Liver (tissue), 9 donors: ENCODE measurements around the gene STAG3. TPM values are rescaled to one million over a fixed set of nuclear protein-coding genes. Genes with fewer than 3 reads are reported as not detected.

Experiments
- DNase-seq: peaks from one replicate; pipeline ENCODE4 v3.0.0-alpha.2; 2017; ENCODE audit warnings: low spot score
- H3K27ac ChIP-seq, 2 donors: one replicate each; pipeline ENCODE4 v1.7.0; 2013; ENCODE audit warnings: inconsistent platforms in 2 of 2, low read length in 2 of 2, control low read depth in 1 of 2, low read depth in 1 of 2, mild to moderate bottlenecking in 1 of 2
- H3K27me3 ChIP-seq, 4 donors: one replicate each; pipeline versions ENCODE4 v1.6.1 to v1.7.0; 2013; ENCODE audit warnings: low read length in 3 of 4, inconsistent platforms in 1 of 4, mild to moderate bottlenecking in 1 of 4, moderate library complexity in 1 of 4; ENCODE audit not compliant: control insufficient read depth in 4 of 4, insufficient read depth in 4 of 4
- H3K36me3 ChIP-seq, 4 donors: one replicate each; pipeline versions ENCODE4 v1.6.1 to v1.7.0; 2013; ENCODE audit warnings: low read length in 3 of 4, mild to moderate bottlenecking in 3 of 4, low read depth in 1 of 4, moderate library complexity in 1 of 4; ENCODE audit not compliant: control insufficient read depth in 4 of 4, insufficient read depth in 3 of 4
- H3K4me1 ChIP-seq, 4 donors: one replicate each; pipeline versions ENCODE4 v1.6.1 to v1.7.0; 2013; ENCODE audit warnings: low read length in 3 of 4, mild to moderate bottlenecking in 3 of 4, moderate library complexity in 1 of 4; ENCODE audit not compliant: control insufficient read depth in 4 of 4, insufficient read depth in 4 of 4
- H3K4me3 ChIP-seq, 3 donors: one replicate each; pipeline versions ENCODE4 v1.6.1 to v1.7.0; 2013; ENCODE audit warnings: low read length in 3 of 3, control low read depth in 1 of 3, low read depth in 1 of 3, mild to moderate bottlenecking in 1 of 3
- H3K9ac ChIP-seq, 2 donors: one replicate each; pipeline ENCODE4 v1.7.0; 2013; ENCODE audit warnings: low read length in 2 of 2, mild to moderate bottlenecking in 2 of 2, moderate library complexity in 2 of 2, control low read depth in 1 of 2, low read depth in 1 of 2
- H3K9me3 ChIP-seq, 4 donors: one replicate each; pipeline versions ENCODE4 v1.6.1 to v1.7.0; 2013; ENCODE audit warnings: low read length in 3 of 4; ENCODE audit not compliant: control insufficient read depth in 4 of 4
- ATF3 ChIP-seq: IDR thresholded peaks from 2 replicates; pipeline ENCODE4 v1.6.1; 2016; ENCODE audit warnings: antibody characterized with exemption
- CTCF ChIP-seq: fragments of 150-350 bp; IDR thresholded peaks from 2 replicates; pipeline ENCODE4 v1.5.1; 2017; ENCODE audit warnings: improper control_type of control experiment, low read depth, low read length; ENCODE audit not compliant: missing input control
- EGR1 ChIP-seq, 2 donors: IDR thresholded peaks; 2 replicates each; pipeline ENCODE4 v1.6.1; 2016 to 2018; ENCODE audit warnings: antibody characterized with exemption in 2 of 2, low read depth in 2 of 2
- FOXA1 ChIP-seq: IDR thresholded peaks from 2 replicates; pipeline ENCODE4 v1.6.1; 2016; ENCODE audit warnings: antibody characterized with exemption
- FOXA2 ChIP-seq: IDR thresholded peaks from 2 replicates; pipeline ENCODE4 v1.6.1; 2016; ENCODE audit warnings: antibody characterized with exemption
- HNF4A ChIP-seq, 2 donors: conservative IDR thresholded peaks; 2 replicates each; pipeline ENCODE4 v1.6.1; 2016; ENCODE audit warnings: antibody characterized with exemption in 2 of 2, mild to moderate bottlenecking in 2 of 2
- JUND ChIP-seq, 2 donors: IDR thresholded peaks; 2 replicates each; pipeline ENCODE4 v1.6.1; 2016; ENCODE audit warnings: antibody characterized with exemption in 2 of 2
- NR2F2 ChIP-seq: IDR thresholded peaks from 2 replicates; pipeline ENCODE4 v1.6.1; 2016; ENCODE audit warnings: antibody characterized with exemption
- RAD21 ChIP-seq, 2 donors: IDR thresholded peaks; 2 replicates each; pipeline ENCODE4 v1.6.1; 2016; ENCODE audit warnings: antibody characterized with exemption in 2 of 2, mild to moderate bottlenecking in 2 of 2
- REST ChIP-seq: IDR thresholded peaks from 2 replicates; pipeline ENCODE4 v1.6.1; 2016; ENCODE audit warnings: antibody characterized with exemption, mild to moderate bottlenecking
- RXRA ChIP-seq, 2 donors: IDR thresholded peaks; 2 replicates each; pipeline ENCODE4 v1.6.1; 2017 to 2018; ENCODE audit warnings: antibody characterized with exemption in 2 of 2, mild to moderate bottlenecking in 1 of 2
- SP1 ChIP-seq: IDR thresholded peaks from 2 replicates; pipeline ENCODE4 v1.6.1; 2018; ENCODE audit warnings: antibody characterized with exemption, mild to moderate bottlenecking
- TAF1 ChIP-seq: conservative IDR thresholded peaks from 2 replicates; pipeline ENCODE4 v1.6.1; 2016; ENCODE audit warnings: antibody characterized with exemption, mild to moderate bottlenecking
- YY1 ChIP-seq: IDR thresholded peaks from 2 replicates; pipeline ENCODE4 v1.6.1; 2016; ENCODE audit warnings: antibody characterized with exemption, mild to moderate bottlenecking
- WGBS: extraction: QIAGEN DNeasy Blood & Tissue Kit; methylation state at CpG from one replicate; pipeline ENCODE4 v1.1.7; 2013; 5-methylcytosine and 5-hydroxymethylcytosine counted together
- polyA plus RNA-seq, 2 donors: library from polyadenylated mRNA; stranded (reverse) in 1 of 2; unstranded in 1 of 2; fragments of 200-250 nt in 1 of 2; fragments of >200 nt in 1 of 2; fragmentation: Nextera tagmentation in 1 of 2; extraction: Ambion mirVana in 1 of 2; gene quantifications; one replicate each; pipeline versions ENCODE4 v1.2.1 to v1.2.3, GENCODE V29; 2013 to 2015
- total RNA-seq, 2 donors: library from RNA; depleted of rRNA; stranded (reverse); fragments of >200 nt; gene quantifications; one replicate each; pipeline ENCODE4 v1.2.3, GENCODE V29; 2014
- TF ChIP-seq, protein P1 (sequence below): IDR thresholded peaks from 2 replicates; pipeline ENCODE4 v1.6.1; 2016; ENCODE audit warnings: antibody characterized with exemption
- TF ChIP-seq, protein P2 (sequence below): IDR thresholded peaks from 2 replicates; pipeline ENCODE4 v1.6.1; 2016; ENCODE audit warnings: antibody characterized with exemption
- donor health status: healthy.
- donor health status: healthy.
- donor health status: healthy.
- donor health status: healthy.
- donor health status: healthy.

The STAG3 gene
- total and polyA plus RNA-seq, 4 donors, result 0.28 to 7.0 (median 3.2) TPM

- Histone ChIP-seq H3K4me3 (no peak overlapping the region), H3K4me1 (peaks cover 0 to 12% (median 7%) of the 10 kb centered on the region in 4 donors), H3K27me3 (peaks cover 0 to 3% (median 2%) of the 10 kb centered on the region in 4 donors), H3K9me3 (no peaks in the 10 kb centered on the region), H3K36me3 (no peaks in the 10 kb centered on the region), H3K27ac (no peak overlapping the region), H3K9ac (no peak overlapping the region)
- 93% methylated on average over 5 of the region's 5 CpGs for WGBS
- no peak for DNase-seq
- TF ChIP-seq, protein P1, sequence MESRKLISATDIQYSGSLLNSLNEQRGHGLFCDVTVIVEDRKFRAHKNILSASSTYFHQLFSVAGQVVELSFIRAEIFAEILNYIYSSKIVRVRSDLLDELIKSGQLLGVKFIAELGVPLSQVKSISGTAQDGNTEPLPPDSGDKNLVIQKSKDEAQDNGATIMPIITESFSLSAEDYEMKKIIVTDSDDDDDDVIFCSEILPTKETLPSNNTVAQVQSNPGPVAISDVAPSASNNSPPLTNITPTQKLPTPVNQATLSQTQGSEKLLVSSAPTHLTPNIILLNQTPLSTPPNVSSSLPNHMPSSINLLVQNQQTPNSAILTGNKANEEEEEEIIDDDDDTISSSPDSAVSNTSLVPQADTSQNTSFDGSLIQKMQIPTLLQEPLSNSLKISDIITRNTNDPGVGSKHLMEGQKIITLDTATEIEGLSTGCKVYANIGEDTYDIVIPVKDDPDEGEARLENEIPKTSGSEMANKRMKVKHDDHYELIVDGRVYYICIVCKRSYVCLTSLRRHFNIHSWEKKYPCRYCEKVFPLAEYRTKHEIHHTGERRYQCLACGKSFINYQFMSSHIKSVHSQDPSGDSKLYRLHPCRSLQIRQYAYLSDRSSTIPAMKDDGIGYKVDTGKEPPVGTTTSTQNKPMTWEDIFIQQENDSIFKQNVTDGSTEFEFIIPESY, result no peak
- no peak for TF ChIP-seq CTCF
- no peak for TF ChIP-seq SP1
- TF ChIP-seq, protein P2, sequence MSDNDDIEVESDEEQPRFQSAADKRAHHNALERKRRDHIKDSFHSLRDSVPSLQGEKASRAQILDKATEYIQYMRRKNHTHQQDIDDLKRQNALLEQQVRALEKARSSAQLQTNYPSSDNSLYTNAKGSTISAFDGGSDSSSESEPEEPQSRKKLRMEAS, result no peak
- TF ChIP-seq FOXA2, result no peak
- no peak for TF ChIP-seq RAD21 (IDR thresholded peaks at IDR 0.05)
- TF ChIP-seq EGR1 (IDR thresholded peaks at IDR 0.05; ENCODE audit: low read depth in 2 of 2), result no peak
- no peak for TF ChIP-seq TAF1
- TF ChIP-seq RXRA (IDR thresholded peaks at IDR 0.05), result no peak
- no peak for TF ChIP-seq FOXA1
- TF ChIP-seq ATF3, result no peak
- no peak for TF ChIP-seq YY1
- TF ChIP-seq JUND (IDR thresholded peaks at IDR 0.05), result no peak
- no peak for TF ChIP-seq REST
- no peak for TF ChIP-seq HNF4A (conservative IDR thresholded peaks at IDR 0.05)
Observed at GRCh38 chr7:100174582-100174981, 3.1 kb upstream of the STAG3 start.

GRCh38 chr7:100175296-100175935 is 2.3 kb upstream of the STAG3 start:
- Histone ChIP-seq H3K27ac (no peak overlapping the region), H3K4me3 (no peak overlapping the region), H3K36me3 (no peaks in the 10 kb centered on the region), H3K9ac (no peak overlapping the region), H3K4me1 (peaks cover 0 to 12% (median 7%) of the 10 kb centered on the region in 4 donors), H3K27me3 (peaks cover 0 to 3% (median 1%) of the 10 kb centered on the region in 4 donors), H3K9me3 (no peaks in the 10 kb centered on the region)
- no peak for DNase-seq
- WGBS, result 97% methylated on average over 14 of the region's 14 CpGs
- no peak for TF ChIP-seq YY1
- TF ChIP-seq CTCF, result no peak
- no peak for TF ChIP-seq NR2F2
- TF ChIP-seq, protein P2, result no peak
- TF ChIP-seq RAD21 (IDR thresholded peaks at IDR 0.05), result no peak
- no peak for TF ChIP-seq HNF4A (conservative IDR thresholded peaks at IDR 0.05)
- TF ChIP-seq RXRA (IDR thresholded peaks at IDR 0.05), result no peak
- no peak for TF ChIP-seq JUND (IDR thresholded peaks at IDR 0.05)
- no peak for TF ChIP-seq FOXA1
- TF ChIP-seq SP1, result no peak
- no peak for TF ChIP-seq ATF3
- no peak for TF ChIP-seq EGR1 (IDR thresholded peaks at IDR 0.05; ENCODE audit: low read depth in 2 of 2)
- TF ChIP-seq TAF1, result no peak
